IPS-20b (cell line): Measurements from ENCODE around the gene FIGN.

Experiments used
- H3K27ac ChIP-seq: one replicate; pipeline ENCODE4 v1.5.1; 2013; ENCODE audit warnings: low read length
- H3K27me3 ChIP-seq: 2 replicates; pipeline ENCODE4 v1.6.1; 2013; ENCODE audit warnings: mild to moderate bottlenecking, low read length, inconsistent platforms; ENCODE audit not compliant: insufficient read depth
- H3K36me3 ChIP-seq: 2 replicates; pipeline ENCODE4 v1.6.1; 2013; ENCODE audit warnings: low read depth, mild to moderate bottlenecking, inconsistent platforms, low read length, moderate library complexity; ENCODE audit not compliant: insufficient read depth
- H3K4me1 ChIP-seq: 2 replicates; pipeline ENCODE4 v1.6.1; 2013; ENCODE audit warnings: mild to moderate bottlenecking, control low read depth, inconsistent platforms, low read length, moderate library complexity; ENCODE audit not compliant: insufficient read depth
- H3K4me3 ChIP-seq: 2 replicates; pipeline ENCODE4 v1.5.1; 2013; ENCODE audit warnings: mild to moderate bottlenecking, low read length, inconsistent platforms
- H3K9ac ChIP-seq: 2 replicates; pipeline ENCODE4 v1.6.1; 2013; ENCODE audit warnings: low read depth, mild to moderate bottlenecking, inconsistent platforms, low read length, moderate library complexity
- H3K9me3 ChIP-seq: 2 replicates; pipeline ENCODE4 v1.6.1; 2013; ENCODE audit warnings: mild to moderate bottlenecking, low read depth, low read length, inconsistent platforms; ENCODE audit not compliant: insufficient read depth

FIGN gene

DNA sequence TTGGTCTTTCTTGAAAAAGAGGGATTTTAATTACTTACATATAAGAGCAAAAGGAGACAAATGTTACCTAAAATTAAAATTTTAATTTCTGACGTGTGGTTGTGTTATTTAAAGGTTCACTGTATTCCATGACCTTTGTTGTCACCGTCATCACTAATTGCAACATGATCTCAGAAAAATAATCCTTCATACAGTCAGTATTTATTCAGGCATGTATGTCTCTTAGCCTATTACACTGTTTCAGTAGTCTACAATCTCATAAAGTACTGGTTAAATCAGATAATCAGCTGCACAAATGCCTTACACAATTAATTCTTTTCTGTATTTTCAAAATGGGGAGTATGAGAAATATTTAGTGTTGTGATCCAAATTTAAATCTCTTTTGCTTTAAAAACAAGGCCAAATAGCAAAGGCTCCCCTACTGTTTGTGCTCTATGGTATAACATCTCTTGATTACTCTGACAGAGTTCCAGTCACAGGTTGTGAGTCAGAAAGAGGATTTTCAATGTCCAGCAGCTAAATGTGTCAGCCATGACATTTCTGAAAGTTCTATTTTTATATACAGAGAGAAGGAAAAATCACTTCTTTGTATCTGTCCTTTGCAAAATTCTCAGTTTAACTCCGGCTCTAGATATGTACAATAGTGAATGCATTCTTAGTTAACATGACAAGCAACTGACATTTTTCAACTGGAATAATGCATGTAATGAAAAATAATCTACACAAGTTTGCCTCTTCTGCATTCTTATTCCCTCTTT lies 184.0 kb downstream of the FIGN start:
- Histone ChIP-seq H3K9me3 (no peaks in the 10 kb centered on the region), H3K36me3 (no peaks in the 10 kb centered on the region), H3K9ac (no peak overlapping the region), H3K27me3 (no peaks in the 10 kb centered on the region), H3K4me1 (no peaks in the 10 kb centered on the region), H3K4me3 (no peak overlapping the region), H3K27ac (no peak overlapping the region)

DNA sequence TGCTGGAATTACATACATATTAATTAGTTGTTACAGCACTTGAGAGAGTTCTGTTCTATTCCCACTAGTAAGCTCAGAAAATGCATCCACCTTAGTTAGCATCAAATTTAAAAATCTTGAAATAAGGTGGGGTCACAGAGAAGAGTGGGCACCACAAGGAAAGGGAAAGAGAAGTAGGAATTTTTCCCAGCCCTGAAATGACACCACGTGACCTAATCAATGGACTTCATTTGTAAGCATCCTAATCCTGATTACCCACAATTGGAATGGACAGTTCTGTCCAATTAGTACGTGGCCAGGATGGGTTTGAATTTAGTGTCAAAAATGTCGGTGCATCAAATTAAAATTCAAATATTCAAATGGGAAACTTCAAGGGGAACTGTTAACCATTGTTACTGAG lies 186.8 kb downstream of the FIGN start:
- H3K27me3 ChIP-seq, result no peaks in the 10 kb centered on the region
- no peaks in the 10 kb centered on the region for H3K4me1 ChIP-seq
- H3K27ac ChIP-seq, result no peak overlapping the region
- H3K9ac ChIP-seq, result no peak overlapping the region
- H3K36me3 ChIP-seq, result no peaks in the 10 kb centered on the region
- H3K4me3 ChIP-seq, result no peak overlapping the region
- H3K9me3 ChIP-seq, result no peaks in the 10 kb centered on the region
